HG03571 (cell line): ENCODE results near the gene INAFM2.

ENCODE experiments used
- ATAC-seq: cut with Tn5 transposase; IDR thresholded peaks from one replicate; pipeline ENCODE4 v1.9.1; 2021; ENCODE audit not compliant: unreplicated experiment

Gene INAFM2

GRCh38 chr15:40323239-40323952, at the start of gene INAFM2:
Gene INAFM2, plus strand, starts transcription at chr15:40323692. Its CDS starts 364 bp downstream, at chr15:40324056.
- peak; percentile 87 for ATAC-seq

GRCh38 chr15:40274350-40275274, 48.9 kb upstream of the INAFM2 start:
- no peak for ATAC-seq

DNA sequence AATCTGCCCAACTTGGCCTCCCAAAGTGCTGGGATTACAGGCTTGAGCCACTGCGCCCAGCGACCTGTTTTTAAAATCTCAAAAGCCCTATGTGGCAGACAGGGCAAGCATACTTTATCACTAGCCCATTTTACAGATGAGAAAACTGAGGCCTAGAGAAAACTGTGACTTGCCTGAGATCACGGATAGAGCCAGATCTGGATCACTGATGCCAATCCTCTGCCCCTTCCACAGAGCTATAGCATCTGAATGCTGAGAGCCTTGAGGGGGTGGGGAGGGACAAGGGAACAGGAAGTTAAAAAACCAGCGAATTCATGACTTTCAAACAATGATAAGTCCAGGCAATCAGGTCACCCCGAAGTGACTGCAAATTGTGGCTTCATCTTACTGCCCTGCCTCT, 48.0 kb upstream of the INAFM2 start:
- no peak for ATAC-seq

DNA sequence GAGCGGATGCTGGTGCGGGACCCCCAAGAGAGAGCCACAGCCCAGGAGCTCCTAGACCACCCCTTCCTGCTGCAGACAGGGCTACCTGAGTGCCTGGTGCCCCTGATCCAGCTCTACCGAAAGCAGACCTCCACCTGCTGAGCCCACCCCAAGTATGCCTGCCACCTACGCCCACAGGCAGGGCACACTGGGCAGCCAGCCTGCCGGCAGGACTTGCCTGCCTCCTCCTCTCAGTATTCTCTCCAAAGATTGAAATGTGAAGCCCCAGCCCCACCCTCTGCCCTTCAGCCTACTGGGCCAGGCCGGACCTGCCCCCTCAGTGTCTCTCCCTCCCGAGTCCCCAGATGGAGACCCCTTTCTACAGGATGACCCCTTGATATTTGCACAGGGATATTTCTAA, 47.5 kb upstream of the INAFM2 start:
- no peak for ATAC-seq

- ATAC-seq: no peak
Observed at GRCh38 chr15:40276927-40277326, 46.6 kb upstream of the INAFM2 start.

- ATAC-seq: no peak
Observed at GRCh38 chr15:40277471-40277870, 46.0 kb upstream of the INAFM2 start.

GRCh38 chr15:40278026-40278425, 45.5 kb upstream of the INAFM2 start:
- no peak for ATAC-seq

DNA sequence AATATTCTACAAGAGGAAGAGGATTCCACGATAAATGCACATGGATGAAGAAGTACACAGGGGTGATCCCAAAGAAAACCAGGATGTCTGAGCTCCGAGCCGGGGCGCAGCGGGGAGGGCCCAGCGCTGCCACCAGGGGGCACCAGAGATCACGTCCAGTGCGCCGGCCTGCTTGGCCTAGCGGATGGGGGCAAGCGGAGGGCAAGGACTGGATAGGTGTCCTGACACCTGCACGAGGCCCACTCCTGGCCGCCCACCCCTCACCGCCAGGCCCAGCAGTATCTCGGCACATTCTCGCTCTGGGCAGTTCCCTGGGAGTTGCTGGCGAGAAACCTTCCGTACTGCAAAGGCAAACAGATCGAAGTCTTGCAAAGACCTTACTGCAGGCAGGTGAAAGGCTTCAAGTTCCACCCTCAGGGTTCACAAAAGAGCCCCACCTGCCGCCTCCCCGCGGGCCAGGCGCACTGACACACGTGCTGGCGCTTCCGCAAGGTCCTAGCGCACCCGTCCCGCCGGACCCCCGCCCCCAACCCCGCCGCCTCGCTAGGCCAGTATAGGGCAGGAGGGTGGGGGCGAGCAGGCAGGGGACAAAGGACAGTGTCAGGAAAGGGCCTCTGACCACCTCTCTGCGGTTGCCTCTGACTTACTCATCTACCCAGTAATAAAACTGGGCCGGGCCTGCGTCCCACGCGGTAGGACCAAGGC, 43.9 kb upstream of the INAFM2 start:
- ATAC-seq: no peak

DNA sequence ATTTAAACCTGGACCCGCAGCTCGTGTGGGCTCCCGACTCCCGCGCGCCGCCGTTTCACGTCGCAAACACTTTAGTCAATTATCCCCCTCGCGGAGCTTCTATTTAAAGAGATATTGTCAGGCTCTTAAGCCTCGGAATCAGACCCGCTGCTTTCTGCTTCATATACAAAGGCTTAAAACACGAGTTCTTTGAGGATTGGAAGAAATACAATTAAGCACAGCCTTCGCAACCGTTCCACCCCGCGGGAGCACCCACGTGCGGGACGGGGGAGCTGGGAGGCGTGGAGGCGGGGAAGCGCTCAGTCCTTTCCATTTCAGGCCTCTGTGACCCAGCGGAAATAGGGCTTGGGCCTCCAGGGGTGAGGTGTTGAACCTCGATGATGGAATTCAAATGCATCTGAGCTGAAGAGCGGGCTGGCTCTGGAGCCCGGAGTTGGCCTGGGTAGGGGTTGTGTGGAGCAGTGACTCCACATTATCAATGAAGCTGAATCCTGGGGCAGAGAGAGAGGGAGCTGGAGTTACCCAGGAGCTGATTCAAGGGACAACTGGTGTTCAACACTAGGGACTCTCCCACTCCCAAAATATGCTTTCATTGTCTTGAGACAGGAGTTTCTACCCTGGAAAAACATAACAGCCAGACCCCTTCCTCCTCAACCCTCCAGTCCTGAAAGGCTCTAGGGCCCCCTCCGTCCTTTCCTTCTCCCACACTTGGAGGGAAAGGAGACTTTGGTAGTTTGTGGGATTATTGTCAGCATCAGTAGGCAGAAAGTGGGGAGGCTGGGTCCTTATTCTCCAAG, 43.0 kb upstream of the INAFM2 start:
- ATAC-seq: no peak

DNA sequence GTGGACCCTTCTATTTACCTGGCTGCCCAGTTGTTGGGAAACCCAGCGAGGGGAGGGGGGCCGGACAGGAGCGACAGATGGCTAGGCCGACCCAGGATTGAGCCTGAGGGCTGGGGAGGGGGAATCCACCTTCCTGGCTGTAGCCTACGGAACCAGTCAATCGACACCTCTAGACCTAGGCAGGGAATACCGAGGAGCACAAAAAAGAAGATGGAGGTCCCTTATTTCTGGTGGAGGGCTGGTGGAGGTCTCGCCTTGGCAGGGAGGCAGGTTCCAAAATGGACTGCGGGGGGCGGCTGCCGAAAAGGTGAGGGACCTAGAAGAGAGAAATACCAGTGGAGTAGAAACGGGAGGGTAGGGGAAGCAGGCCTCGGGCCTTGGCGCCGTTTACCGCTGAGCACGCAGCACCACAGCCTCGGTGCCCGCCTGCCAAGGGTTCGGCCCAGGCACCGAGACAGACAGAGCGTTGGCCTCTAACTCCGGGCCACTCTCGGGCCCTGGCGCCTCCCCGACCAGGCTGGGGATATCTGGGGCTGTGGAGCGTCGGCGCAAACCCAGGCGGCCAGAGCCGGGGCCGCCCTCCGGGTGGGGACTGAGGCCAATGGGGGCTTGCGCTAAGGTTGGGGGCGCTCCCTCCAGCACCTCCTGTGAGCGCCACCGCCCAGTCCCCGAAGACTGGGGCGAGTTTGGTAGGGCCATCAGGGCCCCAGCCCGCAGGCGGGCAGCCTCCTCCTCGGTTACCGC, 42.3 kb upstream of the INAFM2 start:
- ATAC-seq: no peak

- no peak for ATAC-seq
Observed at GRCh38 chr15:40281801-40282146, 41.7 kb upstream of the INAFM2 start.

GRCh38 chr15:40282147-40282868, 41.2 kb upstream of the INAFM2 start:
- no peak for ATAC-seq

DNA sequence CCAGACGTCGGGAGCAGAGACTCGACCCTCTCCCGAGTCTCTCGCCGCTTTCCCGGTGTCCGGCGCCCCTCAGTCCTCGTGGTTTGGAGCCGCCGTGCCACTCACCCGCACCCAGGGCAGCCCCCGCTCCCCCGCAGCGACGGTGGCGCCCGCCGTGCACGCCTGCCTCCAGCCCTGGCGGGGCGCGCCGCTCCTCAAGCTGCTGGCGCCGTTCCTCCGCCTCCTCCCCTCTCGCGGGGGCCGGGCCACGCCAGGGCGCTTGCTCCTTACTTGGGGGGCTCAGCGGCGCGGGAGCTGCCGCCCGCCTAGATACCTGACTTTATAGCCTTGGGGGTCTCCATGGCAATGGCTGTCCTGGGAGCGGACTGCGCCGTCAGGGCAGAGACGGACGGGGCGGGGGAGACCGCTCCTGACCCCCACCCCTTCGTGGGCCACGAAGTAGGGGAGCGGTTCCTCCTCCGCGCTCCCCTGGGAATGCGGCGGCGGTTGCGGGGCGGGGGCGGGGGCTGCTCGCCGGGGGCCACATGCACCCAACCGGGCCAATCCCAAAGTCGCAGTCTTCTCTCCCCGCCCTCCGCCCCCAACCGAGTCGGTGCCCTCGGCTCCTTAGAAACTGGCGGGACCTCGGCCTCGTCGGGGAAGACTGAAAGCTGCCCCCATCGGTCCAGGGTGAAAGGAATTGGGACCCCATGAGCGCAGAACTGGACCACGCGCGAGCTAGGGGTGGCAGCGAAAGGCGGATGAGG, 40.5 kb upstream of the INAFM2 start, which contains the start of gene ANKRD63:
TSS of gene ANKRD63 (minus strand) at position 196 of the 746 bp plus-strand sequence. CDS start 478 bp downstream, outside the sequence.
- no peak for ATAC-seq

DNA sequence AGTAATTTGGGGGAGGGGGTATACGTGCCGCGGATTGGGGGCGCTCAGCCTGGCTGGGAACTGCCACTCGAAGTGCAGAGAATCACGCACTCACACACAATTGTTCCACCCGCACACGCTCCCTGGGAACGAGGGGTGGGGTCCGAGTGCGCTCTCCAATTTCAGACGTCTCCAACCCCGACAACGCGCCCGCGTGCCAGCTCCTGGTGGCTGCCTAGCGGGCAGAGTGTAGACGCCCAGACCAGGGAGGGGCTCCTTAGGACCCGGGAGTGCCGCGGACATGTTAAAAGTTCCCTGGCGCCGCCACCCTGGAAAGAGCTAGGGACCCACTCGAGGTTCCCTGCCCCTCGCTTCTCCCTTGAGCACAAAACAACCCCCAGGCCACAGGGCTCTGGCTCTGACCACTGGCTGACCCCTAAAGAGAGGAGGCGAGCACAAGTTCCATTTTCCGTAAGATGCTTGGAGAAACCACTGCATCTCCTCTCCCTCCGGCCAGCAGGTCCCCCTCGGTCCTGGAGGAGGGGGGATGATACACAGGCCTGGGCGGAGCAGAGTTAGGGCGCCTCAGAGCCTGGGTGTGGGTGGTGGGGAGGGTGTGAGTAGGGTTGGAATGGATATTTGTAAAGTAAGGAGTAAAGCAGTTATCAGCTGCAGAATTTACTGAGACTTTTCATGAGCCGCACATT, 39.7 kb upstream of the INAFM2 start:
- no peak for ATAC-seq

GRCh38 chr15:40285151-40285550, 38.3 kb upstream of the INAFM2 start:
- no peak for ATAC-seq

GRCh38 chr15:40285554-40286011, 37.9 kb upstream of the INAFM2 start:
- no peak for ATAC-seq

GRCh38 chr15:40286061-40286532, 37.4 kb upstream of the INAFM2 start:
- no peak for ATAC-seq

- ATAC-seq: no peak
Observed at GRCh38 chr15:40286794-40287193, 36.7 kb upstream of the INAFM2 start.
